Osteoblast (primary cell): Measurements from ENCODE around the gene MED17. TPM values are rescaled to one million over a fixed set of nuclear protein-coding genes. Genes with fewer than 3 reads are reported as not detected.

Source experiments
- DNase-seq: peaks from one replicate; pipeline ENCODE4 v3.0.0; 2011; ENCODE audit warnings: low spot score, mixed read lengths; ENCODE audit not compliant: insufficient read length; ENCODE audit errors: missing footprints
- H2AFZ ChIP-seq: 2 replicates; pipeline ENCODE4 v1.6.0; 2011; ENCODE audit warnings: mild to moderate bottlenecking, low read length
- H3K27ac ChIP-seq: 2 replicates; pipeline ENCODE4 v1.5.1; 2011; ENCODE audit warnings: mild to moderate bottlenecking, low read depth, low read length, moderate library complexity
- H3K27me3 ChIP-seq: 2 replicates; pipeline ENCODE4 v1.6.0; 2012; ENCODE audit warnings: mild to moderate bottlenecking, control low read depth, inconsistent platforms, low read length, moderate library complexity; ENCODE audit not compliant: insufficient read depth
- H3K36me3 ChIP-seq: 2 replicates; pipeline ENCODE4 v1.5.1; 2011; ENCODE audit warnings: mild to moderate bottlenecking, low read length, control low read depth, moderate library complexity; ENCODE audit not compliant: insufficient read depth
- H3K4me1 ChIP-seq: 2 replicates; pipeline ENCODE4 v1.5.1; 2011; ENCODE audit warnings: mild to moderate bottlenecking, low read length, control low read depth, moderate library complexity; ENCODE audit not compliant: insufficient read depth
- H3K4me2 ChIP-seq: 2 replicates; pipeline ENCODE4 v1.6.0; 2011; ENCODE audit warnings: mild to moderate bottlenecking, low read length; ENCODE audit not compliant: insufficient read depth
- H3K4me3 ChIP-seq: fragments of 200-600 bp; sonication (generic); 3 replicates; pipeline ENCODE4 v1.5.1; 2012; ENCODE audit warnings: mild to moderate bottlenecking, low read length, inconsistent platforms; ENCODE audit not compliant: insufficient read depth
- H3K79me2 ChIP-seq: 2 replicates; pipeline ENCODE4 v1.6.0; 2012; ENCODE audit warnings: mild to moderate bottlenecking, low read length, control low read depth, inconsistent platforms; ENCODE audit not compliant: insufficient read depth
- H3K9me3 ChIP-seq: 2 replicates; pipeline ENCODE4 v1.5.1; 2011; ENCODE audit warnings: low read depth, low read length, control low read depth
- H4K20me1 ChIP-seq: 2 replicates; pipeline ENCODE4 v1.6.0; 2012; ENCODE audit warnings: mild to moderate bottlenecking, low read length, control low read depth; ENCODE audit not compliant: insufficient read depth
- CTCF ChIP-seq: IDR thresholded peaks from 2 replicates; pipeline ENCODE4 v1.5.1; 2011; ENCODE audit warnings: mild to moderate bottlenecking, low read depth, low read length, moderate library complexity; ENCODE audit errors: extremely low read depth
- total RNA-seq: library from RNA; depleted of rRNA; stranded (reverse); fragments of >200 nt; gene quantifications from 2 replicates; pipeline ENCODE4 v1.2.3, GENCODE V29; 2012

MED17 gene
- total RNA-seq, 1 donor, result 32.6 TPM

GRCh38 chr11:93791493-93791892 lies 7.4 kb downstream of the MED17 start:
- TF ChIP-seq CTCF, result no peak
- H3K4me1 ChIP-seq, result peaks cover 4% of the 10 kb centered on the region
- no peak overlapping the region for H3K4me2 ChIP-seq
- no peak for DNase-seq
- peaks cover 34% of the 10 kb centered on the region for H4K20me1 ChIP-seq
- H3K79me2 ChIP-seq, result peaks cover 56% of the 10 kb centered on the region
- H2AFZ ChIP-seq, result no peak overlapping the region
- no peak overlapping the region for H3K4me3 ChIP-seq
- H3K27ac ChIP-seq, result no peak overlapping the region
- no peaks in the 10 kb centered on the region for H3K9me3 ChIP-seq
- no peaks in the 10 kb centered on the region for H3K27me3 ChIP-seq
- H3K36me3 ChIP-seq, result peaks cover 79% of the 10 kb centered on the region

GRCh38 chr11:93796441-93797231 lies 12.6 kb downstream of the MED17 start:
- no peaks in the 10 kb centered on the region for H3K9me3 ChIP-seq
- H4K20me1 ChIP-seq, result peaks cover 13% of the 10 kb centered on the region
- H3K79me2 ChIP-seq, result peaks cover 24% of the 10 kb centered on the region
- no peak overlapping the region for H3K4me3 ChIP-seq
- H3K27me3 ChIP-seq, result no peaks in the 10 kb centered on the region
- no peak overlapping the region for H3K4me2 ChIP-seq
- no peak overlapping the region for H3K27ac ChIP-seq
- no peak overlapping the region for H2AFZ ChIP-seq
- no peaks in the 10 kb centered on the region for H3K4me1 ChIP-seq
- DNase-seq, result no peak
- H3K36me3 ChIP-seq, result peaks cover 82% of the 10 kb centered on the region
- no peak for TF ChIP-seq CTCF

GRCh38 chr11:93801366-93801765 lies 17.3 kb downstream of the MED17 start:
- Histone ChIP-seq H3K4me2 (no peak overlapping the region), H3K9me3 (no peaks in the 10 kb centered on the region), H4K20me1 (peaks cover 9% of the 10 kb centered on the region), H3K27ac (no peak overlapping the region), H3K4me1 (no peaks in the 10 kb centered on the region), H3K36me3 (peaks cover 67% of the 10 kb centered on the region), H3K4me3 (no peak overlapping the region), H3K27me3 (no peaks in the 10 kb centered on the region), H2AFZ (no peak overlapping the region), H3K79me2 (peaks cover 28% of the 10 kb centered on the region)
- no peak for DNase-seq
- TF ChIP-seq CTCF, result no peak

GRCh38 chr11:93804879-93805278 lies 20.8 kb downstream of the MED17 start:
- Histone ChIP-seq H3K9me3 (no peaks in the 10 kb centered on the region), H3K27ac (no peak overlapping the region), H3K27me3 (no peaks in the 10 kb centered on the region), H3K4me1 (no peaks in the 10 kb centered on the region), H3K4me3 (no peak overlapping the region), H4K20me1 (peaks cover 11% of the 10 kb centered on the region), H3K4me2 (no peak overlapping the region), H3K36me3 (peaks cover 70% of the 10 kb centered on the region), H3K79me2 (peaks cover 23% of the 10 kb centered on the region), H2AFZ (no peak overlapping the region)
- no peak for DNase-seq
- no peak for TF ChIP-seq CTCF
